Left forelimb (tissue), 1 donor: ENCODE measurements around the gene CASP14.
"Not testable (repeated sequence)": the region's sequence is repeated elsewhere in the genome, so short reads cannot be mapped to it uniquely, and the experiment has no call there.

Source experiments
- DNase-seq: peaks from one replicate; pipeline ENCODE4 v3.0.0-alpha.2; 2018; ENCODE audit warnings: low spot score

CASP14 gene

DNA sequence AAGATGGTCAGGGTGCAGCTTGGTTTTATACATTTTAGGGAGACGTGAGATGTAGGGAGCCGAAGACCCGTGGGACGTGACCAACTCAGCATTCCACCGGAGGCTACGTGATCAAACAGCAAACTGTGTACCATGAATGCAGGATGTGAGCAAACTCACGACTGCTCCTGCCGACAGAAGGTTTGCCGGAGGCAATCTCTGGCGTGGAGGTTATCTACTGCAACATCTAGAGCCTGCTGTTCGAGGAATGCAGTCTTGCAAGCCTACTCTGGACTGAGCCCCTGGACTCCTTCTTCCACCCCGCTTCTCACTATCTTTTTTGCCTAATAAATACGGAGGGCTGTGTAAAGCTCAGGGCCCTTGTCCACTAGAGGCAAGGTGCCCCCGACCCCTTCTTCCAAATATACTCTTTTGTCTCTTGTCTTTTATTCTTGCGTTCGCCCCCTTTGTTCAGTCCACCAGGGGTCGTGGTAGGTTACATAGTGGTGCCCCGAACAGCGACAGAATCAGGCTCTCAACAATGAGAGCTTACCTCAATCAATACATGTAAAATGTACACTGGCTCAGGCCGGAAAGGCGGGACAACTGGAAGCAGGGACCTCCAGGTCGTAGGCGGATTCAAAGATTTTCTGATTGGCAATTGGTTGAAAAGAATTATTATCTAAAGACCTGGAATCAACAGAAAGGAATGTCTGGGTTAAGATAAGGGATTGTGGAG is 23.8 kb downstream of the CASP14 start:
- no peak for DNase-seq

DNA sequence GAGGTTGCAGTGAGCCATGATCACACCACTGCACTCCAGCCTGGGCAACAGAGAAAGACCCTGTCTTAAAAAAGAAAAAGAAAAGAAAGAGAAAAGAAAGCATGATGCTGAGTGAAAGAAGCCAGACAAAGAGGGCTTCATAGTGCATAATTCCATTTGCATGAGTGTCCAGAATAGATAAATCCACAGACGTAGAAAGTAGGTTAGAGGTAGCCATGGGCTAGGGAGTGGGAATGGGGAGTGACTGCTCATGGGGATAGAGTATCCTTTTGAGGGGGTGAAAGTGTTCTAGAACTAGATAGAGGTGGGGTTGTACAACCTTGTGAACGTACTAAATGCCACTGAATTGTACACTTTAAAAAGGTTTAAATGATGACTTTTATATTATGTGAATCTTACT is 25.1 kb downstream of the CASP14 start:
- no peak for DNase-seq

DNA sequence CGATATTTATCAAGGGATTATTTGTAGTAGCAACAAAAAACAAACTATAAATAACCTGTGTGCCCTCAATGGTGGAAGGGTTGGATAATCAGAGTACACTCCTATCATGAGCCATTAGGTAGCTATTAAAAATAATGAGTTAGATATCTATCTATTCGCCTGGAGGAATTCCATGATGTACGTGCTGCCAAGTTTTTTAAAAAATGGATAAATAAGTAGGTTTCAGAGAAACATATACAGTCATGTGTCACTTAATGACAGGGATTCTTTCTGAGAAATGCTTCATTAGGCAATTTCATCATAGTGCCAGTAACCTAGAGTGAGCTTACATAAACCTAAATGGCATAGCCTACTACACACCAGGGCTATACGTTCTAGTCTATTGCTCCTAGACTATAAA is 26.5 kb downstream of the CASP14 start:
- no peak for DNase-seq

DNA sequence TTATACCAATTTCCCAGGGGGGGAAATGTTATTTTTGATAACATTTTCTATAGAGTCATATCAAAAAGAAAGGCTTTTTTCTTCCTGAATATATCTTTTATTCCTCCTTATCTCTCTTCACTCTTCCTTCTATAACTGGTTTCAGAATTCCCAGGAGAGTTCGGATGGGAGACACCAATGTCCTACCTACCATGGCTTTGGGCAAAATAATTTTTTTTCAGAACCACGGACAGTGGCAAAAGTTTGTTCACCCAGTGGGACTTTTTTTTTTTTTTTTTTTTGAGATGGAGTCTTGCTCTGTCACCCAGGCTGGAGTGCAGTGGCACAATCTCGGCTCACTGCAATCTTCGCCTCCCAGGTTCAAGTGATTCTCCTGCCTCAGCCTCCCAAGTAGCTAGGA is 30.7 kb downstream of the CASP14 start:
- not testable (repeated sequence) for DNase-seq

DNA sequence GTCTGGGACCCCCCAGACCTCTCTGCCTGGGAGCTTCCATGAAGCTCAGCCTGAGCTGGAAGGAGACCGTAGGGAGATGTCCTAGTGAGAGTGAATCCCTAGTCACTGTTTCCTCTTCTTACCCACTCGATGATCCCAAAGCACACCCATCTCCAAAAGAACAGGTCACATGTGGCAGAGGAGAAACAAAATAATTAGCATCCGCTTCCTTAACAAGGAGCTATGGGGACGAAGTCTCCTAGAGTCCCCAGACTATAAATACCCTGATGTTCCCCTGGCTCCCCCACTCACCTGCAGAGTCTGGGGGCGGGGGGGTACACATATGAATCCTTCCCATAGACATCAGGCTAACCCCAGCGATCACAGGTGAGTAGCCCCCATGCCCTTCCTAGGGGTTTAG is 32.6 kb downstream of the CASP14 start, which contains the start of gene OR1I1:
Gene OR1I1, plus strand, starts transcription at position 301 of the 400 bp plus-strand sequence. CDS start 4,855 bp downstream, outside the sequence.
- no peak for DNase-seq

DNA sequence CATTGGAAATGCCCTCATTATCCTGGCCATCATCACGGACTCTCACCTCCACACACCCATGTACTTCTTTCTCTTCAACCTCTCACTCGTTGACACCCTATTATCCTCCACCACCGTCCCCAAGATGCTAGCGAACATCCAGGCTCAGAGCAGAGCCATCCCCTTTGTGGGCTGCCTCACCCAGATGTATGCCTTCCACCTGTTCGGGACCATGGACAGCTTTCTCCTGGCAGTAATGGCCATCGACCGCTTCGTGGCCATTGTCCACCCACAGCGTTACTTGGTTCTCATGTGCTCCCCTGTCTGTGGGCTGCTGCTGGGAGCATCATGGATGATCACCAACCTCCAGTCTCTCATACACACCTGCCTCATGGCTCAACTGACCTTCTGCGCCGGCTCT is 37.9 kb downstream of the CASP14 start:
- no peak for DNase-seq

DNA sequence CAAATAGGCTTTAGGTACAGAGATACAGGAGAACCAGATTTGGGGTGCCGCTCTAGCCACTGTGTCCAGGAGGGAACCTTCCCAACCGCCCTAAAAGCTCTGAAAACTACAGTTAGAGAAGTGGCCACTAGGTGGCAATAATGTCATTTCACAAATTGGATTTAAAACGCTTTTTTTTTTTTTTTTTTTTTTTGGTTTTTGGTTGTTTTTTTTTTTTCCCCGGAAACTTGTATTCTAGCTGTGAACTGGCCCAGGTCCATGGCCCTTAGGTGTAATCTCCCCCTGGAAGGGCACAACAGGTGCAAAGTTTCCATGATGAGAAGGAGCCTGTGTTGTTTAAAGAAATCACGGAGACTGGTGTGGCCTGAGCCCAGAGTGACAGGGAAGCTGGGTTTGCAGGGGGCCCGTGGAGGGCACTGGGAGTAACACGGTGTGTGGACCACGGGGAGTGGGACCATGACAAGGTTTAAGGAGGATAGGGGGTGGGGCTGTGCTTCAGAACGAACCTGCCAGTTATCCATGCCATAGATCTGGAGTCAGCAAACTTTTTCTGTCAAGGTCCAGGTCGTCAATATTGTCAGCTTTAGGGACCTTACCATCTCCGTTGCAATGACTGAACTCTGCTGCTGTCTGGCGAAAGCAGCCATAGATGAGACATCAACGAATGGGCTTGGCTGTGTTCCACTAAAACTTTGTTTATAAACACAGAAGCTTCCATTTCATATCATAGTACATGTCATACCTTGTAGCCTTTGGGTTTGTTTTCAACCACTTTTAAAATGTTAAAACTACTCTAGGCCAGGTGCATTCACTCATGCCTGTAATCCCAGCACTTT is 42.9 kb downstream of the CASP14 start:
- DNase-seq: no peak

DNA sequence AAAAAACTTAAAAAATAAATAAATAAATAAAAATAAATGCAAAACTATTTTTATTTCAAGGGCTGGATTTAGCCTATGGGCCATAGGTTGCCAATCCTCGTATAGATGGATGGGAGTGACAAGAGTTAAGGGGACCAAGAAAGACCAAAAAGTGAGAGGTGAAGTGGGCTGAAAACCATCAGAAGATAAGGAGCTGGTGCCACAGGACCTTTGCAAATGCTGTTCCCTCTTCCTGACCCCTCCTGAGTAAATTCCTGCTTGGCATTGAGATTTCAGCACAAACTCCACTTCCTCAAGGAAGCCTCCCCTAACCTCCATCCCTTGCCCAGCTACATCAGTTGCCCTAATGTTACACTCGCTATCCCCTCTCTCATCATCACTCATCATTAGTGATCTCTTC is 43.7 kb downstream of the CASP14 start:
- no peak for DNase-seq

DNA sequence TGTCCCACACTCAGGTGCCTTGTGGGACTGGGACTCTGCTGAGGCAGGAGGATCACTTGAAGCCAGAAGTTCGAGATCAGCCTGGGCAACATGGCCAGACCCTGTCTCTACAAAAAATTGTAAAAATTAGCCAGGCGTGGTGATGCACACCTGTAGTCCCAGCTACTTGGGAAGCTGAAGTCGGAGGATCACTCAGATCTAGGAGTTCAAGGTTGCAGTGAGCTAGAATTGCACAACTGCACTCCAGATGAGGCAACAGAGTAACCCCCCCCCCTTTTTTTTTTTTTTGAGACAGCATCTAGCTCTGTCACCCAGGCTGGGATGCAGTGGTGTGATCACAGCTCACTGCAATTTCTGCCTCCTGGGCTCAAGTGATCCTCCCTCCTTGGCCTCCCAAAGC is 46.9 kb downstream of the CASP14 start:
- no peak for DNase-seq

DNA sequence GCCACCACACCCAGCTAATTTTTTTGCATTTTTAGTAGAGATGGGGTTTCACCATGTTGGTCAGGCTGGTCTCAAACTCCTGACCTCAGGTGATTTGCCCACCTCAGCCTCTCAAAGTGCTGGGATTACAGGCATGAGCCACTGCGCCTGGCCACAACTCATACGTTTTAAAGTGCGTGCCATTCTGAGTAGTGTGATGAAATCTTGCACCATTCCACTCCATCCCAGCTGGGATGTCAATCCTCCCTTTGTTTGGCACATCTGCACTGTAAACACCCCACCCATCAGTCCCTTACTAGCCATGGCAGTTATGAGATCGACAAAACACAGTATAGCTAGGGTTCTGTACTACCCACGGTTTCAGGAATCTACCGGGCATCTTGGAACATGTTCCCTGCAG is 48.7 kb downstream of the CASP14 start:
- DNase-seq: not testable (repeated sequence)

DNA sequence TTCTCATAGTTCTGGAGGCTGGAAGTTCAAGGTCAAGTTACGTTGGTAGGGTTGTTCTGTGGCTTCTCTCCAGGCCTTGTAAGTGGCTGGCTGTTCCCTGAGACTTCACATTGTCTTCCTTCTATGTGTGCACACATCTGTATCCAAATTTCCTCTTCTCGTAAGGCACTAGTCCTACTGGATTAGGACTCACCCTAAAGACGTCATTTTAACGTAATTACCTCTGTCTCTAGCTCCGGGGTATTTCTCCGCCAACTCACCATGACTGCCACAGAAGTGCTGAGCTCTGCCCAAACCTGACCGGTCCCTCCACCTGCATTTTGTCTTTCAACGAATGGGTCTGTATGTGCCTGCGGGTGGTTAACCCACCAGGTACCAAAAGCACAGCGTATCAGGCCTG is 49.2 kb downstream of the CASP14 start:
- no peak for DNase-seq

DNA sequence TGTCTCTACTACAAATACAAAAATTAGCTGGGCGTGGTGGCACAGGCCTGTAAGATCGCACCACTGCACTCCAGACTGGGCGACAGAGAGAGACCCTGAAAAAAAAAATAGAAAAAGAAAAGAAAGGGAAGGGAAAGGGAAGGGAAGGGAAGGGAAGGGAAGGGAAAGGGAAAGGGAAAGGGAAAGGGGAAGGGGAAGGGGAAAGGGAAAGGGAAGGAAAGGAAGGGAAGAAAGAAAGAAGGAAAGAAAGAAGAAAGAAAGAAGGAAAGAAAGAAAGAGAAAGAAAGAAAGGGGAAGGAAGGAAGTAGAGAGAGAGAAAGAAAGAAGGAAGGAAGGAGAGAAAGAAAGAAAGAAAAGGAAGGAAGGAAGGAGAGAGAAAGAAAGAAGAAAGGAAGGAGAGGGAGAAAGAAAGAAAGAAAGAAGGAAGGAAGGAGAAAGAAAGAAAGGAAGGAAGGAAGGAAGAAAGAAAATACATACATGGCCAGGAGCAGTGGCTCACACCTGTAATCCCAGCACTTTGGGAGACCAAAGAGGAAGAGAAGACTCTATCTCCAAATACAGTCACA is 49.8 kb downstream of the CASP14 start:
- DNase-seq: no peak

DNA sequence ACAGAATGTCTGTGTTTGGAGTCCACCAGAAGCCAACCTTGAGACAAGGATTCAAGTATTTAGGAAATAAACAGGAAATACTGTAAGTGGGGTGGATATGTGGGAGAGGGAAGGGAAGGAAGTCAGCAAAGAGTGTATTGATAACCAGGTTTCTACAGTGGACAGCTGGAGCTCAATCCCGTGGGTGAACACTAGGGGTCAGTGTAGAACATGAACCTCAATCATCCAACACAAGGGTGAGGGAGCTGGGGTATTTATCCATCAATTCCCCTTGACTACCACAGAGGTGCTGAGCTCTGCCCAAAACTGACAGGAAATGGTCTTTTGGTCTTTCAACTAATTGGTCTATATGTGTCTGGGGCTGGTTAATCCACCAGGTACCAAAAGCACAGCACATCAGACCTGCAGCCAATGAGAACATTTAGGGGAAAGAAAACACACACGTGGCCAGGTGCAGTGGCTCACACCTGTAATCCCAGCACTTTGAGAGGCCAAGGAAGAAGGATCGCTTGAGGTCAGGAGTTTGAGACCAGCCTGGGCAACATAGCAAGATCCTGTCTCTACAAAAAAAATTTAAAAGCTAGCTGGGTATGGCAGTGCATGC is 52.3 kb downstream of the CASP14 start:
- DNase-seq: no peak

DNA sequence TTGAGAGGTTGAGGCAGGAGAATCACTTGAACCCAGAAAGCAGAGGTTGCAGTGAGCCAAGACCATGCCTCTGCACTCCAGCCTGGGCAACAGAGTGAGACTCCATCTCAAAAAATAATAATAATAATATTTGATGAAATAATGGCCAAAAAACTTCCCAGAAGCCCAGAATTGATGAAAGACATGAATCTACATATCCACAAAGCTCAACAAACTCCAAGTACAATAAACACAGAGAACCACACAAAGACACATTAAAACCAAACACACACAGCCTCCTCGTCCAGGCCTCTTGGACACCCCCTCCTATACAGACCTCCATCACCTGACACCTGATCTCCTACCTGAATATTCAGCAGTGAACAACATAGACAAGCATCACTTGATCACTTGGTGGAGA is 54.7 kb downstream of the CASP14 start:
- DNase-seq: no peak

DNA sequence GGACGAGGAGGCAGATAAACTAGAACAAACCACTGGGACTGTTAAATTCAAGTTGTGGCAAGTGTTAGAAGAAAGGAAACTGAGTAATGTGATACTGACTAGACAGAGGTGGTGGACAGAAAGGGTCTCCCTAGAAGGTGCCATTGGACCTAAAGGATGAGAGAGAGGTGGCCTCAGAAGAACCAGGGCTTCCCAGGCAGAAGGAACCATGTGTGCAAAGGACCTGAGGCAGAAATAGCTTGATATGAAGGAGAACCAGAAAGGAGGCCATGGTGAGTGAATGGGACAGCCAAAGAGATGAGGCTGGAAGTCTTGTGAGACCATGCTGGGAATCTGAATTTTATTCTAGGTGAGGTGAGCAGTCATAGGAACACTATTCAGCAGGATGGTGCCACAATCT is 55.1 kb downstream of the CASP14 start:
- no peak for DNase-seq

DNA sequence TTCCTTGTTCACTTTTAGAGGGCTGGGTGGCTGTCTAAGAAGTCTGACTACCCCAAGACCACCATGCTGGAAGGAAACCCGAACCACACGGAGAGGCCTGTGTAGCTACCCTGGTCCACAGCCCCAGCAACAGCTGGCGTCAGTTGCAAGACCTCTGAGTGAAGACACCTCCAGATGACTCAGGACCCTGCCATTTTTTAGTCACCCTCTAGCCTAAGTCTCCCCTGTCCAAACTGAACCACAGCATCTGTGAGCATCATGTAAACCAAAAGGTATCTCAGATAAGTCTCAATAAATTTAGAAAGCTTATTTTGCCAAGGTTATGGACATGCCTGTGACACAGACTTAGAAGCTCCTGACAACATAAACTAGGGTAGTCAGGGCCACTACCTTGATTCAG is 55.8 kb downstream of the CASP14 start:
- no peak for DNase-seq

DNA sequence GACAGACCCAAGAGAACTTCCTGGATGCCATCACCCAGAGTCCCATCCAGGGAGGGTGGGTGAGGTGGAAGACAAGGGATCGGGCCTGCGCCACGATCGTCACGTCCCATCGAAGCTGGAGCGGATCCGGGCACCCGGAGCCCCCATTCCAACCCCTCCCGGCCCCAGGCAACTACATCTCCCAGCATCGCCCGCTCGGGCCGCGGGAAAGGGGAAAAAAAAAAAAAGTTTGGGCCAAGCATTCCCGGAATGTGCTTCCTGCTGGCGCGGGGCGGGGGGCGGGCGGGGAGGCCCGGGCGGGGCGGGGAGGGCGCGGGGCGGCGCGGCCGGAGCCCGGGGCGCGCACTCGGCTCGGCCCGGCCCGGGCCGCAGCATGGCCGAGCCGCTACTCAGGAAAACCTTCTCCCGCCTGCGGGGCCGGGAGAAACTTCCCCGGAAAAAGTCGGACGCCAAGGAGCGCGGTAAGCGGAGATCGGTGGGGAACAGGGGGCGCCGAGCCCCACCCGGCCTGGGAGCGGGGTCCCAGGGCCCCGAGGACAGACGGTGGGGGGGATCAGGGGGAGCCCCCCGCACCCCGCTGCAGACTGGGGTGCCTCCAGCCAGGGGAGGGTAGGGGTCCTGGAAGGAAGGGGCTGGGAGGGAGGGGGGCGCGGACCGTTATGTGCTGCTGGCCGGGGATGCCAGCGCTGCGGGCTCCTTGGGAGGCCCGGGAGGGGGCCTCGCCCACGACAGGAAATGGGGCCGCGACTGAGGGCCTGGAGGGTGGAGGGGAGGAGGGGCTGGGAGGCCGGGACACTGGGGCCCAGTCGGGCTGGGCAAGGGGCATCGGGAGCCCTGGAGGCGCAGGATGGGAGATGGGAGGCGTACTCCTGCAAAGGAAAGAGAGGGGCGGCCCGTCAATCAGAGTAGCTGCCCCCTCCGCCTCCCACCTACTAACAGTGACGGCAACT is 58.1 kb downstream of the CASP14 start, which contains the start of gene SYDE1:
Gene SYDE1, plus strand, starts transcription at position 341 of the 950 bp plus-strand sequence. Its CDS starts 33 bp downstream, at position 374.
- DNase-seq: peak; percentile 87
